DND-41 (cell line): Measurements from ENCODE around the gene LSM4.

Experiments
- ATAC-seq: fragments of 200-7000 bp; cut with Tn5 transposase; 3 replicates; pipeline ENCODE4 v1.9.1; 2021; ENCODE audit warnings: low read depth; ENCODE audit not compliant: insufficient read depth
- DNase-seq: peaks from one replicate; pipeline ENCODE4 v3.0.0-alpha.2; 2020
- H2AFZ ChIP-seq: 2 replicates; pipeline ENCODE4 v1.6.0; 2012; ENCODE audit warnings: low read depth, low read length
- H3K27ac ChIP-seq: 2 replicates; pipeline ENCODE4 v1.5.1; 2012; ENCODE audit warnings: low read length, inconsistent platforms
- H3K27me3 ChIP-seq: fragments of 200-600 bp; sonication (generic); 2 replicates; pipeline ENCODE4 v1.6.0; 2012; ENCODE audit warnings: low read length, mild to moderate bottlenecking, inconsistent platforms; ENCODE audit not compliant: insufficient read depth, poor library complexity
- H3K36me3 ChIP-seq: 2 replicates; pipeline ENCODE4 v1.5.1; 2012; ENCODE audit warnings: low read length, inconsistent platforms; ENCODE audit not compliant: insufficient read depth
- H3K4me1 ChIP-seq: 2 replicates; pipeline ENCODE4 v1.5.1; 2012; ENCODE audit warnings: mild to moderate bottlenecking, low read length; ENCODE audit not compliant: insufficient read depth
- H3K4me2 ChIP-seq: 2 replicates; pipeline ENCODE4 v1.6.0; 2012; ENCODE audit warnings: mild to moderate bottlenecking, moderate library complexity, low read length, inconsistent platforms; ENCODE audit not compliant: insufficient read depth
- H3K4me3 ChIP-seq, 2 experiments: fragments of 200-600 bp in 1 of 2; shearing (Covaris generic) in 1 of 2; 2 replicates each; pipeline ENCODE4 v1.5.1; 2012 to 2016; ENCODE audit warnings: inconsistent platforms in 2 of 2, low read length in 2 of 2, mild to moderate bottlenecking in 2 of 2, low read depth in 1 of 2, moderate library complexity in 1 of 2
- H3K79me2 ChIP-seq: 2 replicates; pipeline ENCODE4 v1.6.0; 2012; ENCODE audit warnings: low read length, inconsistent platforms; ENCODE audit not compliant: insufficient read depth
- H3K9ac ChIP-seq: 2 replicates; pipeline ENCODE4 v1.6.0; 2012; ENCODE audit warnings: low read depth, mild to moderate bottlenecking, inconsistent platforms, low read length, moderate library complexity
- H3K9me3 ChIP-seq: 2 replicates; pipeline ENCODE4 v1.5.1; 2012; ENCODE audit warnings: low read length, moderate library complexity, mild to moderate bottlenecking, inconsistent platforms; ENCODE audit not compliant: insufficient read depth, severe bottlenecking
- H4K20me1 ChIP-seq: 2 replicates; pipeline ENCODE4 v1.6.0; 2012; ENCODE audit warnings: low read length; ENCODE audit not compliant: insufficient read depth
- CTCF ChIP-seq: IDR thresholded peaks from 2 replicates; pipeline ENCODE4 v1.5.1; 2012; ENCODE audit warnings: borderline replicate concordance, low read length, moderate library complexity, mild to moderate bottlenecking; ENCODE audit not compliant: poor library complexity, severe bottlenecking; ENCODE audit errors: extremely low read depth
- EZH2 ChIP-seq: IDR thresholded peaks from 3 replicates; pipeline ENCODE4 v1.6.1; 2012; ENCODE audit warnings: borderline replicate concordance, low read depth, mild to moderate bottlenecking, moderate library complexity, low read length, inconsistent platforms; ENCODE audit not compliant: severe bottlenecking

Gene LSM4

GRCh38 chr19:18322759-18323460, at the start of gene LSM4:
LSM4 (minus strand) TSS chr19:18323076; CDS start chr19:18323020, 56 bp downstream.
- peaks cover 51% of the 10 kb centered on the region for H3K4me1 ChIP-seq
- H3K36me3 ChIP-seq = peaks cover 25% of the 10 kb centered on the region
- ATAC-seq (peak; percentile 90), DNase-seq (peak; percentile 100)
- no peaks in the 10 kb centered on the region for H3K27me3 ChIP-seq
- TF ChIP-seq EZH2 (no peak), CTCF (peak; percentile 70)
- H3K79me2 ChIP-seq = peaks cover 50% of the 10 kb centered on the region
- peak within 1 kb of the TSS; percentile 87 for H3K4me2 ChIP-seq
- peak within 1 kb of the TSS; percentile 69 for H2AFZ ChIP-seq
- H3K27ac ChIP-seq = peak within 1 kb of the TSS; percentile 95
- H3K9me3 ChIP-seq = no peaks in the 10 kb centered on the region
- peak within 1 kb of the TSS; percentile 84 to 87 for H3K4me3 ChIP-seq
- peaks cover 27% of the 10 kb centered on the region for H4K20me1 ChIP-seq
- peak within 1 kb of the TSS; percentile 99 for H3K9ac ChIP-seq

GRCh38 chr19:18368504-18369222, 45.8 kb upstream of the LSM4 start:
- H3K4me2 ChIP-seq = no peak overlapping the region
- H3K27me3 ChIP-seq = no peaks in the 10 kb centered on the region
- H3K36me3 ChIP-seq = no peaks in the 10 kb centered on the region
- no peaks in the 10 kb centered on the region for H3K79me2 ChIP-seq
- TF ChIP-seq EZH2 (no peak), CTCF (no peak)
- H3K9ac ChIP-seq = no peak overlapping the region
- H3K9me3 ChIP-seq = no peaks in the 10 kb centered on the region
- H4K20me1 ChIP-seq = no peaks in the 10 kb centered on the region
- H3K4me1 ChIP-seq = peaks cover 2% of the 10 kb centered on the region
- H3K4me3 ChIP-seq = no peak overlapping the region
- no peak for DNase-seq
- H3K27ac ChIP-seq = no peak overlapping the region
- H2AFZ ChIP-seq = no peak overlapping the region
- ATAC-seq = no peak

- H3K4me1 ChIP-seq = no peaks in the 10 kb centered on the region
- no peak overlapping the region for H2AFZ ChIP-seq
- H3K36me3 ChIP-seq = no peaks in the 10 kb centered on the region
- no peaks in the 10 kb centered on the region for H3K27me3 ChIP-seq
- H3K27ac ChIP-seq = no peak overlapping the region
- H3K9ac ChIP-seq = no peak overlapping the region
- DNase-seq = no peak
- no peak for ATAC-seq
- H3K9me3 ChIP-seq = no peaks in the 10 kb centered on the region
- H3K79me2 ChIP-seq = no peaks in the 10 kb centered on the region
- H3K4me2 ChIP-seq = no peak overlapping the region
- no peak overlapping the region for H3K4me3 ChIP-seq
- H4K20me1 ChIP-seq = no peaks in the 10 kb centered on the region
- TF ChIP-seq EZH2 (no peak), CTCF (no peak)
These were observed 43.2 kb upstream of the LSM4 start for GRCh38 chr19:18366021-18366435.
